ENCODE data around the gene MRPS34.

DNA sequence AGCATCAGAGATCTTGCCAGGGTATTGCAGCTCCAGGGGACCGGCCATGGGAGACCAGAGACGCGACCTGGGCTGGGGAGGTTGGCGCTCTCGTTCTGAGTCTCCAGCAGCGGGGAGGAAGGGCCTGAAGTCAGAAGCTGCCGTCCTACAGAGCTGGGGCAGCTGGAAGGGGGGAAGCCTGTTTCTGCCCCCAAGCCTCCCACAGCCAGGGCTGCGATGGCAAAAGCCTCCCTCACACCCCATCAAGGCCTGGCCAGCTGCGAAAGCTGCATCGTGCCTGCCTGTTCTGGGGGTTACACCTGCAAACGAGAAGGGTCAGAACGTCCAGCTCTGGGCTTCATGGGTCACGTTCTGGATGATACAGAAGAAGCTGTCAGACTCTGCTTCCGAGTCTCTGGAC, 40.9 kb downstream of the MRPS34 start:
- no peak for TF ChIP-seq MAX (IDR thresholded peaks at IDR 0.05)
- TF ChIP-seq, protein P1, sequence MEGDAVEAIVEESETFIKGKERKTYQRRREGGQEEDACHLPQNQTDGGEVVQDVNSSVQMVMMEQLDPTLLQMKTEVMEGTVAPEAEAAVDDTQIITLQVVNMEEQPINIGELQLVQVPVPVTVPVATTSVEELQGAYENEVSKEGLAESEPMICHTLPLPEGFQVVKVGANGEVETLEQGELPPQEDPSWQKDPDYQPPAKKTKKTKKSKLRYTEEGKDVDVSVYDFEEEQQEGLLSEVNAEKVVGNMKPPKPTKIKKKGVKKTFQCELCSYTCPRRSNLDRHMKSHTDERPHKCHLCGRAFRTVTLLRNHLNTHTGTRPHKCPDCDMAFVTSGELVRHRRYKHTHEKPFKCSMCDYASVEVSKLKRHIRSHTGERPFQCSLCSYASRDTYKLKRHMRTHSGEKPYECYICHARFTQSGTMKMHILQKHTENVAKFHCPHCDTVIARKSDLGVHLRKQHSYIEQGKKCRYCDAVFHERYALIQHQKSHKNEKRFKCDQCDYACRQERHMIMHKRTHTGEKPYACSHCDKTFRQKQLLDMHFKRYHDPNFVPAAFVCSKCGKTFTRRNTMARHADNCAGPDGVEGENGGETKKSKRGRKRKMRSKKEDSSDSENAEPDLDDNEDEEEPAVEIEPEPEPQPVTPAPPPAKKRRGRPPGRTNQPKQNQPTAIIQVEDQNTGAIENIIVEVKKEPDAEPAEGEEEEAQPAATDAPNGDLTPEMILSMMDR (IDR thresholded peaks at IDR 0.05; ENCODE audit: low read depth, low read length, missing input control), result no peak
- TF ChIP-seq RAD21 (IDR thresholded peaks at IDR 0.05), result no peak
- TF ChIP-seq, protein P2, sequence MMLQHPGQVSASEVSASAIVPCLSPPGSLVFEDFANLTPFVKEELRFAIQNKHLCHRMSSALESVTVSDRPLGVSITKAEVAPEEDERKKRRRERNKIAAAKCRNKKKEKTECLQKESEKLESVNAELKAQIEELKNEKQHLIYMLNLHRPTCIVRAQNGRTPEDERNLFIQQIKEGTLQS (IDR thresholded peaks at IDR 0.05), result no peak
- no peak for TF ChIP-seq EGR1 (IDR thresholded peaks at IDR 0.05; ENCODE audit: low read depth in 2 of 2)

Measured in liver (tissue), 3 donors.